Measurements from ENCODE around the gene TMEM125.
A peak's percentile ranks its signal among the peaks of the same experiment; 100 is the strongest.

Gene TMEM125

DNA sequence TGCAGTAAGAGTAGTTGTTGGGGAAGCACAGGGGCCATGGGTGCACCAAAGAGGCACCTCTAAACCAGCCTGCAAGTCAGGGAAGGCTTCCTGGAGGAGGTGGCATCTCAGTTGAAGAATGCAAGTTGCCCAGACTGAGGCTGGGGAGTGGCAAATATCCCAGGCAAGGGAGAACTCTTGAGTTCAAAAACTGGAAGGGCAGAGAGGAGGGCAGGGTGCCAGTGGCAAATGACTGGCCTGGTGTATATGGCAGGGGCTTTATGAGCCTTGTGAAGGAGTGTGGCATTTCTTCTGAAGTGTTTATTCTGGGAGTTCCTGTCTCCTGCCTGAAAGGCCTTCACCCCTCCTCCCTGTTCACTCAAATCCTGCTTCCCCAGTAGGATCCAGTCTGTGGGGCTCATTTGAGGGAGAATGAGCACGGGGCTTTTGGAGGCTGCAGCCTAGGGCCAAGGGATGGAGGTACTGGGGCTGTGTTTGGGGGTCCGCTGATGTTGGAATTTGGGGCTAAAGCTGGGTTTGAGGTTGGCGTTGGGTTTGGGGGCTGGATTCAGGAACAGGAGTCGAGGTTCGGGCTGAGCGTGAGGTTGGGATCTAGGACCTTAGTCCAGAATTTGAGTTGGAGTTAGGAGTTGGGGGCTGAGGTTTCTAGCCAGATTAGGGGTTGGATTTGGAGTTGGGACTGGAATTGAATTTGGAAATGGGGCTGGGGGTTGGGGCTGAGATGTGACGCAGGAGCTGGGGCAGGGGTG lies at the start of gene TMEM125:
TMEM125 (plus strand) TSS at position 357 of the 749 bp plus-strand sequence. CDS start 2,740 bp downstream, outside the sequence.
- no peak for DNase-seq

DNA sequence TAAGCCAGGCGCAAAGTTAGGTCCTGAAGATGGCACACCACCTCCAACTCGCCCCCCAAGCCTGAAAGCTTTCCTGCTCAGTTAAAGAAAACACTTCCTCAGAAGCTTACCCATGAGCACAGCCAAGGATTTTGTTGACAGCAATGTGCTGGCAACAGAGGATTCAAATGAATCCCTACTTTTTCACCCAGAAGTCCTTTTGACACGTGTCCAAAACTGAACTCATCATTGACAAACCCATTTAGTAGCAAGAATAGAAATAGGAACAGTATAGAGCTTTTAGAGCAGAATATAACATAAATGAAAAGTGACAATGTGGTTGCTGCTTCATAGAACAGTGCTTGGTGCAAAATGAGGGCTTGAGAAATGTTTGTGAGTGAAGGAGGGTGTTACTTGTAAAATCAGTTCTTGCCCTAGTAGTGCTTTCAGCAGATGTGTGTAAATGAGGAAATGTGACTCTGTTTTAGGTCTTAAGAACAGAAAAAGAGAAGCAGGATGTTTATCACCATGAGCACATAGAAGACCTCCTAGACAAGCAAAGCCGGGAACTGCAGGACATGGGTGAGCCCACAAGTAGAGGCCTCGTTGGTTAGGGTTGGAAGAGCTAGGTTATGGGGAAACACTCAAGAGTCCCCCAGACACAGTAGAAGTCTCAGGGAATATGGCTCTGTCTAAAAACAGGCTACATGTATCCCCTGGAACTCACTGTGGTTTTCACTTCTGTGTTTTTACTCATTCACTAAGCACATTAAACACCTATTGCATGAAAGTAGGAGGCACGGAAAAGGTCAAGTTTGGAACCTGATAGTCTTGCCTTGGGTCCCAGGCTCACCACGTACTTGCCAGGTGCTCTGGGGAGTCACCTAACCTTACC lies 48.6 kb upstream of the TMEM125 start:
- DNase-seq = no peak

DNA sequence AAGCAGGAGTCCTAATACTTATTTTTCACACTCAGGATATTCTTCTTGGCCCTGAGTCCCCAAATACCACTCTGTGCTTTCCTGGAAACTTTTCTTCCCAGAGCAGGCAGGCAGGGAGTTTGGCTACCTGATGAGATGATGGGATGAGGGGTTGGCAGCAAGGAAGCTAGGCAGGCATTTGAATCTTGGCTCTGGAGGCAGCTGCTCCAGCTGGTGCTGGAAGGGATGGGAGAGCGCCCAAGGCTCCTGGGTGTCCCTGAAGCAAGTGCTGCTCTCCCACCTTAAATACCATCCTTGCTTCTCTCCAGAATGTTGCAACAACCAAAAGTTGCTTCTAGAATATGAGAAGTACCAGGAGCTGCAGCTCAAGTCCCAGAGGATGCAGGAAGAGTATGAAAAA lies 48.0 kb upstream of the TMEM125 start:
- DNase-seq = no peak

DNA sequence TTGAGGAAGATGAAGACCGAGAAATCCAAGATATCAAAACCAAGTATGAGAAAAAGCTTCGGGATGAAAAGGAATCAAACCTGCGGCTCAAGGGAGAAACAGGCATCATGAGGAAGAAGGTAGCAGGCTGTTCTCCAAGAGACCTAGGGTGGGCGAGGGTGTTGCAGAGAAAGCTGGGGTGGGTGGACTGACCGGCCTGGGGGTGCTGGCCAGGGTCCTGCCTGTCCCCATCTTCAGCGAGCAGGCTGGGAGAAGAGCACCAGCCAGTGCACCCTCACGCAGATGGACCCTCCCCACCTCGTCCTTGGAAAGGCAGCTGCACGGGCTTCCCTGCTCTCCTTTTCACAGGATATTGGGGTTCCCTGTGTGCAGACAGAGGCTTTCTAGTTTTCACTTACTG lies 46.9 kb upstream of the TMEM125 start:
- DNase-seq = no peak

DNA sequence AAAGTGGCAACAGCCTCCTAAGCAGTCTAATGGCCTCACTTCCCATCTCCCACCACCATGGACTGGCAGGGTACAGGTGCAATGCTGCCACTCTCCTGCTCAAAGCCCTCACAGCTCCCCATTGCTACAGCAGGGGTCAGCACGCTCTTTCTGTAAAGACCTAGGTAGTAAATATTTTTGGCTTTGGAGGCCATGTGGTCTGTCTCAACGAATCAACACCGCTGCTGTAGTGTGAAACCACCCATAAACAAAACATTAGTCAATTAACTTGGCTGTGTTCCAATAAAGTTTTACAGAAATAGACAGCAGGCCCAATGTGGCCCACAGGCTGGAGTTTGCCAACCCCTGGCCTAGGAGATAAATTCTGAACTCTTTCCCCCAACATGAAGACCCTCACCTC lies 44.6 kb upstream of the TMEM125 start:
- DNase-seq = no peak

DNA sequence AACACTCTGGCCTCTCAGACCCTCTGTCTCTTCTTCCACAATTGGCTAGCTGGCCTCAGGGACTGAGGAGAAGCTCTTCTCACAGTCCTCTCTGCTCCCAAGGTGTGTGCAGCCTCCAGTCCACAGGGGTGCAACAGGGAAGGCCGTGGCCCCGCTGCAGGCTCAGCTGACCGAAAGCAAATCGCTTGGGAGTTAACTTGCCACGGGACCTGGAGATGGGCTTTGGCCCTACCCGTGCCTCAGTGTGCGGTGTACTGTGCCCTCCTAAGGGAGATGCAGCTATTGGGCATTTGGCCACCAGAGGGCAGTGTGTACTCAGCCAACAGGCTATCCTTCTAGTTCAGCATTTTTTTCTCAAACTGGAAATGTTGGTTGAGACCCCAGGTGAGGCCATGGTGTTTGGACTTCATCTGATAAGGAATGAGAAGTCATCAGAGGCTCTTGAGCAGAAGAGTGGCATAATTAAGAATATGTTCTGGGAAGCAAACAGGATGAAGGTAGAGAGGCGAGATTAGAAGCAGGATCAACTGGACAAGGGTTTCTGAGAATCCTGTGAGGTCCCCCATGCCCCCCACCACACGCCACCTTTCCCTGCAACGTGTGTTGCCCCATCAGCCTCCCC lies 42.5 kb upstream of the TMEM125 start:
- peak; percentile 75 for DNase-seq

DNA sequence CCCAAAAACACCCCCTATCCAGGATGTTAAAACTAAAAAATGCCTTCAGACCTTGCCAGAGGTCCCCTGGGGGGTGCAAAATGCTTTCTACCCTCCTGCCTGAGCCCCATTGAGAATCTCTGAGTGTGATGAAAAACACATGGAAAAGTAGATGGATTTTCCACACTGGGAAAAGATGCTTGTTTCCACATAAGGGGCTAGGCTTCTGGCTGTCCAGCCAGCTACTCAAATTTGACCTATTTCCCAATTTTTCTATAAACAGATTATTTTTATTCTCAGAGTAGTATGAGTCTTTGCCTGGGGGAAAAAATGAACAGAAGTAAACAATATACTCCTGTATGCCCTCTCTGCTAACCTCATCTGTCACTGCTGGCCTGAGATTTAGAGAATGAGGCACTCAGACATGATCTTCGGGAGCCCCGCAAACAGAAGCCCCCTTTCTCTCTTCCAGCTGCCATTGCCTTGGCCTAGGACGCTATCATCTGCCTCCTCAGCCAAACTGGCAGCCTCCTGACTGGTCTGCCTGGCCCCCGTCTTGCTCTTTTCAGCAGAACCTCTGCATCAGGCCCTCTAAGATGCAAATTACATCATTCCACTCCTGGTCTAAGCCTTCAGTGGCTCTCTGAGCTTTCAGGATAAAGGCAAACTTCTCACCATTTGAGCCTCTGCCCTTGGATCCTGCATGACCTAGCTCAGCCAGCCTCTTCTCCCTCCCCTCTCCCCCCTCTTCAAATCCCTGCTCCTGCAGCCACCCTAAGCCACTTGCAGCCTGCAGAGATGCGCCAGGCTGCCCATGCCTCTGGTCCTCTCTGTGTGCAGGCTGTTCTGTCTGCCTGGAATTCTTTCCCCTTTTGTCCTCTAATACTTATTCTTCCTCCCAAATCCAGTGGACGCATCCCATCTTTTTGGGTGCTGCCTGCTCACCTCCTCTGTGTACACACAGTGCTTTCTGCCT lies 39.7 kb upstream of the TMEM125 start:
- DNase-seq = no peak

DNA sequence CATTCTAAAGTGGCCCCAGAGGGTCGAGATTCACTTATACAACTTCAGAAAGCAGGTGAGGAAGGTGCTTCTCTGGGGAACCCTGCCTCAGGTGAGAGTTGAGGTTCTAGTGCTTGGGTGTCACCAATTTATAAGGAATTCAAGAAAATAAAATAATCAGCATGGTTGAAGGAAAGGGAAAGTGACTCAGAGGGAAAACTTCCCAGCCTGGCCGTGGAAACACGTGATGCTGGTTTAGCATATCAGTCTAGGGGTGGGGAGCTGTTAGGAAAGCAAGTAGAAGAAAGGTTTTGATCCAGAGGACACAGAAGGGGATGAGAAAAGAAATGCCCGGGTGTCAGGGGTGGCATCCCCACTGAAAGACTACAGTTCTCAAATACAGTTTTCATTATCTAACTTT lies 37.7 kb upstream of the TMEM125 start:
- DNase-seq = no peak

DNA sequence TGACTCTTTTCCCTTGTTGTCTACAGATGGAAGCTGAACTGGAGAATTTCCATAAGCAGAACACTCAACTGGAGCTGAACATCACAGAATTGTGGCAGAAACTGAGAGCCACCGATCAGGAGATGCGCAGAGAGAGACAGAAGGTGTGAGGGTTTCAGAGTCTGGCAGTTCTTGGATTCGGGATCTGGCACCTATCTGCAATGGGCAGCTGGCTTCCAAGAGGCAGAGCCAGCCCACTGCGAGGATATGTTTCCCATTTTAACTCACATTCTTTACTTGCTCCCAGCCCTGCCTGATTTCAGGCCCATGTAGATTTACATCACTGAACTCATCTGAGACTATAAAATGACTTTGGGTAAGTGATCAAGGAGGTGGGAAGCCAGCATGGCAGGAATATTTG lies 37.3 kb upstream of the TMEM125 start:
- DNase-seq = no peak

DNA sequence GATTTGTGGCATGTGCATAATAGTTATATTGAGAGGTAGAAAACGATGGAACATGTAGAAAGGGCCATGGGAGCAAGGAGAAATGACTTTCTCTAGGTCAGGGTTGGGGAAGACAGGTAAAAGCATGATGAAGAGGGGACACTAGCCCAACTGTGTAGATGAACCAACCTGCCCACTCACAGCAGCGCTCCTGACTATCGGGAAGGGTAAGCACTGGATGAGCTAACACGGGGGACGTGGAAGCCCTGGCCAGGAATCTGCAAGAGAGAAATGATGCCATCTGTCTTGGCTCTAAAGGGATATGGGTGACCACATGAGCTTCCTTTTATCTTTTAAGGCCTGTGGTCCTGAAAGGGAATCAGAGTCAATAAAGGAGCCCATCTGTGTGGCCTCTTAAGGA lies 36.2 kb upstream of the TMEM125 start:
- DNase-seq = no peak

DNA sequence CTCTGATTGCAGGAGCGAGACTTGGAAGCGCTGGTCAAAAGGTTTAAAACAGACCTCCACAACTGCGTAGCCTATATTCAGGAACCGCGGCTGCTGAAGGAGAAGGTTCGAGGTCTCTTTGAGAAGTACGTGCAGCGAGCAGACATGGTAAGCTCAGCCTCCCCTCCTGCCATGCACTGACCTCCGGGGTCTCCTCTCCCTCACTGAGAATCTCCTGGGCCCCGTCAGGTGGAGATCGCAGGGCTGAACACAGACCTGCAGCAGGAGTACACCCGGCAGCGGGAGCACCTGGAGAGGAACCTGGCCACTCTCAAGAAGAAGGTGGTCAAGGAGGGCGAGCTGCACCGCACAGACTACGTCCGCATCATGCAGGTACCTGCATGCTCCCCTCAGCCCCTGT lies 35.5 kb upstream of the TMEM125 start:
- DNase-seq = no peak

DNA sequence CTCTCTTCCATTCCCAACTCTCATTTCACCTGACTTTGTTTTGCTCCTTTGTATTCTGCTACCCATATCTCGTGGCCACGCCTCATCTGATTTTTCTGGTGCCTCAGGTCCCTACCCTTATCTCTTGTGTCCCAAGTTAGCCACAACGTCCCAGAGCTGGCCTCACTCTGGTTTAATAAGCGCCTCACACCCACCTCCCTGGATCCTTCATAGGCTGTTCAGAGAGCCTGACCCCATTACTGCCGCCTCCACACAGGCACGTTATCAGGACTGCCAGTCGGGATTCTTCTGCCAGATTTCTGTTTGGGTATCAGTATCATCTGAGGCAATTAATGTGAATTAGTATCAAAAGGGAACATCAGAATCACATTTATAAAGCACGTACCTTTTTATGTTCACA lies 34.7 kb upstream of the TMEM125 start:
- no peak for DNase-seq

DNA sequence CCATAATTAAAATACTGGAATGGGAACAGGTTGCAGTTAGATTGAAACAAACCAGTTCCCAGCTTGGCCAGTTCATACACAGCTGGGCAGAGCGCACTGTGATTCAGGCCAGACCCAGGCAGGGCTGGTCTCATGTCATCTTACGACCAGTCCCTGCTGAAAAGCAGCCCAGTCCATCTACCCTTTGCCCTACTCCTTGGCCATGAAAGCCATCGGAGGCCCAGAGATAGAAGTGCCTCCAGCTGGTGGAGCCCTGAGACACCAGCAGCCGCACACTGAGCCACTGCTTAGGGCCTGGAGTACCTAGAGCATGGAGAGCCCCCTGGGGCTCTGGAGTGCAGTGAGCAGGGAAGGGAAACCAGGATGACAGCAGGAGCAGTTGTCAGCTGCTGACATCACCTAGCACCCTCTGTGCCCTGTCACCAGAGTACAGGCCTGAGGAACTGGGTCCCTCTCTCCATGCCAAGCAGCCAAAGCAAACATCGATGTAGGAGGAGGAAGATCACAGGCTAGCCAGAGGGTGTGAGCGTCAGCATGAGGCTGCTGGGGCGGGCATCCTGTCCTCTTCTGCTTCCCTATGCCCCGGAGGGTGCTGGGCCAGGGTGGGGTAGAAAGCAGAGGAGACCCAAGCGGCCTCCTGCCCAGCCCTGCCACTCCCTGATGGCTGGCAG lies 34.2 kb upstream of the TMEM125 start:
- DNase-seq = no peak

DNA sequence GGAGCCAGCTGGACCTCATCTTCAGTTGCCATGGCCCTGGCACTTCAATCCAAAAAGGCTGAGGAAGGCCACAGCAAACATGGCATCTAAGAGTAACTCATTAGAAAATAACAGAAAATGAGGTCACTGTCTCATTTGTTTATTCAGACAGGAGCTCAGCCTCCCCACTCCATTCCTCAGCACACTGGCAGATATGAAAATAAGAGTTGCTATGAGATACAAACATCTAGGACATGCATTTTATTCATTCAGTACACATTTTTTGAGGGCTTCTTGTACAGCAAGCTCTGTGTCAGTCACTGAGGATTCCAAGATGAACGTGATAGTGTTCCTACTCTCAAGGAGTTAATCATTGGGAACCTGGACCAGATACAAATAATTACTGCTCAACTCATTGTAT lies 32.7 kb upstream of the TMEM125 start:
- no peak for DNase-seq

DNA sequence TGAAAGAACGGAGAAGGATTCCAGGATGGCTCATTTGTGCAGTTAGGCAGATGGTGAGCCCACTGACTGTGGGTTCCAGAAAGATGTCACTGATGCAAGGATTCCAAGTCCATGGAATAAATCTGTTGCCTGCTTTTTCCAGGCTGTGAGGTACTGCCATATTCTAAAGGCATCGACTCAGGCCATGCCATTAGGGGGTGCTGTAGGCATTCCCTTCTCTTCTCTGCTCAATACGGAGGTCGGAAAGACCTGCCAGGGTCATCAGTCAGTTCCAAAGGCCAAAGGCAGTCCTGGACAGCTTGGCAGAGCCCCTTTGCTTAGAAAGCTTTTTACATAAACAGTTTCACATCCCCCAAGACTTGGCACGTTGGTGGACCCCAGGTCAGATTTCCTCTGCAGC lies 31.7 kb upstream of the TMEM125 start:
- DNase-seq = no peak

DNA sequence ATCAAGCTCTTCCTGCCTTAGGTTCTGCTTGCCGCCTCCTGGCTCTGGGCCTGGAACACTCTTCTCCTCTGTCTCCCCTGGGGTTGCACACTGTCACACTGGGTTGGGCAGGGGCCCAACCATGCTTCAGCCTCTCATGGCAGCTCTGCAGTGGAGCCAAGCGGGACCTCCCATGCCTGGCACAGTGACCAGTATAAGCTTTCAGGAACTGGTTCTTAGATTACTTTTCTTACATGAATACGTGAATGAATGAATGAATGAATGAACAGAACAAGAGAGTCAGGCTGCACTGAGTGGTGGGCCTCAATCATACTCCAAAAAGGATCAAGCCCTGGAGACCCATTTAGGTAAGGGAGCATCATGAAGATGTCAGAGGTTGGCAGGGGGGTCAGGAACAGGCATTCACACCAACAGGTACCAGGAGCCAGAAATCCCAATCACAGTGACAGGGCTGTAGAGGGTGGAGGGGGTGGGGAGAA lies 30.8 kb upstream of the TMEM125 start:
- no peak for DNase-seq

DNA sequence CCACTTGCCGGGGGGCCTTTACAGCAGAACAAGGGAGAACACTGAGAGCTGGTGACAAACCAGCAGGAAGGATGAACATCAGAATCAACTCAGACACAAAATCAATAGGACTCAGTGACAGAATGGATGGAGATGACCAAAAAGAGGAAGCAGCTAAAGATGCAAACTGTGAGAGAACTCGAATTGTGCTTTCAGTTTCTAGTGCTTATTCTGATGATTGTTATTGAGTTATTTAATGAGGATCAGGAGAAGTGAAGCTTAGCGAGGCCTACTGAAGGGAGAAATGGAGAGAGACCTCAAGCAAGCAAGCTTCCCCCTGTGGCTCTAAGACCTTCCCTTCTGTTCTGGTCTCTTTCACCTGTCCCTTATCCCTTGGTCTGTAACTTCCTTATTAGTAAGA lies 30.3 kb upstream of the TMEM125 start:
- no peak for DNase-seq

DNA sequence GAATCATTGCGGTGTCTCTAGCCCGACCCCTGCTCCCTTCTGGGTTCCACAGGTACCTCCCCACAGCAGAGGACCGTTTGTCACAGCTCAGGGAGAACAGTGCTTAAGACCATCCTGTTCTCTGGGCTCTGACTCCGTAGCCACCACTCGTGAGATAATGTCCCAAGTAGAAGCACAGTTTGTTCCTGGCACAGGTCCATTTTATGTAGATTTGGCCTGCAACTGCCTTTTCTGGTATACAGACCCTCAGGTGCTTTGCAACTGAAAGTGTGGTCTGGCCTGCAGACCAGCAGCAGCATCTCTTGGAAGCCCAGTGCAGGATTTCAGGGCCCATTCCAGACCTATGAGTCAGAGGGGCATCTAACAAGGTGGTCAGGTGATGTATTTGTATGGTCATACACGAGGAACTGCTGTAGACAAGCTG lies 28.4 kb upstream of the TMEM125 start:
- no peak for DNase-seq

DNA sequence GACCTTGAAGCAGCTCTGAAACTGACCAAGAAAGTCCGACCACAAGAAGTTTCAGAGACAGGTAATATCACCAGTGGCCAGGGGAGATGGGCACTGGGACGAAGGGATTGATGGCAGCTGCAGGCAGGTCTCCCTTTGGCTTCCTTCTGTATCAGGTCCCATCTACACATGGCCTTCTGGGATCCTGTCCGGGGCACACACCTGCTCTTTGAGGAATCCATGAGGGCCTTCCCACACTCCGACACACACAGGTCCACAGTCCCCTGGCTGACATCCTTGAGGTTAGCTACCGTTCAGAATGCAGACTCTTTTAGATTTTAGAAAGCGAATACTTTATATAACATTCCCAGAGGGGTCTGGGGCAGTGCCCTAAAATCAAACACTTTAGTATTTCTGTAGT lies 26.5 kb upstream of the TMEM125 start:
- no peak for DNase-seq

DNA sequence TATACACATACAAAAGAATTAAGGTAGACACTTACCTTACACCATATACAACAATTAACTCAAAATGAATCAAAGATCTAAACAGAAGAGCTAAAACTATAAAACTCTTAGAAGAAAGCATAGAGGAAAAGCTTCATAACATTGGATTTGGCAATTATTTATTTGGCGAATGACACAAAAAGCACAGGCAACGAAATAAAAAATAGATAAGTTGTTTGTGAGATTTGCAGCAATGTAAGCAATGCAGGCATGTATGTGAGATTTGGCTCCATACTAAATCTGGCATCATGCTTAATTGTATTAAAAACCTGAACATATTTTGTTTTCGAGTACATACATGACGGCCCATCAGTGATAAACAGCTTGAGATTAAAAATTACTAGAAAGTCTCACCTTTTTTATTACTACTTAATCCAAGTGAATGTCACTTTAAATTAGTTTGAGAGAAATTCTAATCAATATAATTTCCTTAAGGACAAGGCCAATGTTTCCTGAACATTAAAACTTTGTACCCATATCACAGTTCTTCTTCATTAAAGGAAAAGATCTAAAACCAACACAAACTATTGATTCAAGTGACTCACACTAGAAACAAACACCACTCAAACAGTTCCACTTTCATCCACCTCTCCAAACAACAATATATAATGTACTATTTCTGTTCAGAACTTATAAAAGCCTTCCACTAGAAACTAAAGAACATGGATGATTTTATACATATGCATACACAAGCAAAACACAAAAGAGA lies 23.1 kb upstream of the TMEM125 start:
- no peak for DNase-seq

DNA sequence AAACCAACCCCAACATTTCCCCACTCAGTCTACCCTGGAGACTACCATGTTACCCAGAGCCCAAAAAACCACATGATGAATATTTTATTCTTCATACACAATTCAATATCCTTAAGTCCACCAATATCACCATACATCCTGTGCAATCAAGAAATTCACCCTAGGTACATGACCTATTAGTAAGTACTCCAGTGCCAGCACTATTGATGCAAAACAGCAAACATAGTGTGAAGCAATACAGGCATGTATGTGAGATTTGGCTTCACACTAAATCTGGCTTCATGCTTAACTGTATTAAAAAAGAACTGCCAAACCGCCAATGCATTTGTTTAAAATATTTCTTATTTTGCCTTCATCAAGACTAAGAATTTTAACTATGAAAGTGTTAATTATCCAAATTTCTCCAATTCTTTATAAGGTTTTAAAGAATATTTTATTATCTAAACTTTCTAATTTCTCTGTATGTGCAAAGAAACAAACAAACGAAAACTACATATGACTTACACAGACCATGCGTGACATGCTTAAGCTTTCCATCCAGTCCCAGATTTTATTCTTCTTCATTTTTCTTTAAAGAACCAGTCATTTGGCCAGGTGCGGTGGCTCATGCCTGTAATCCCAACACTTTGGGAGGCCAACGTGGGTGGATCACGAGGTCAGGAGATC lies 22.4 kb upstream of the TMEM125 start:
- no peak for DNase-seq
